NCI-H460 (cell line): Measurements from ENCODE around the gene LRRC8C. TPM values are rescaled to one million over a fixed set of nuclear protein-coding genes. Genes with fewer than 3 reads are reported as not detected.

Experiments
- DNase-seq: peaks from one replicate; pipeline ENCODE4 v3.0.0-alpha.2; 2016; ENCODE audit warnings: low read depth; ENCODE audit errors: extremely low read depth
- small RNA-seq, 2 experiments: library from RNA; depleted of rRNA; stranded (forward); fragments of <200 nt; gene quantifications; one replicate each; pipeline ENCODE3, GENCODE V24; 2014
- total RNA-seq: library from RNA; depleted of rRNA; stranded (reverse); fragments of >200 nt; shearing (Covaris generic); gene quantifications from 2 replicates; pipeline ENCODE4 v1.2.3, GENCODE V29; 2014; rRNA removed

The LRRC8C gene
- total RNA-seq, 1 experiment from 2014 or later = 2.2 TPM

DNA sequence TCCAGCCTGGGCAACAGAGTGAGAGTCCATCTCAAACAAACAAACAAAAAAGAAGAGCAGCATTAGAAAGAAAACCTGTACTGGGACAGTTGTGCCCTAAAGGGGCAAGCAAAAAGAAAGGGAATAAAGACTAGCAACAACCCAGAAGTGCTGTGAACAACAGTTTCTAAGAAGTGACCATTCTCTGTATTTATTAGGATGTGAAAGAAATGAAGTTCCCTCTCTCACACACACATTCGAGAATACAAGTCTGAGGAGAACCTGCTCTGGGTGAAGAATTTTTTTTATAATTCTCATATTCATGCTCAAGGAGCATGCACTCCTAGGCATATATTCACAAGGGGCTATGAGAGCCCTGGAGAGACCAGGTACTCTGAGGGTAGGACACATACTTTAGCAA is 128.4 kb downstream of the LRRC8C start:
- no peak for DNase-seq

DNA sequence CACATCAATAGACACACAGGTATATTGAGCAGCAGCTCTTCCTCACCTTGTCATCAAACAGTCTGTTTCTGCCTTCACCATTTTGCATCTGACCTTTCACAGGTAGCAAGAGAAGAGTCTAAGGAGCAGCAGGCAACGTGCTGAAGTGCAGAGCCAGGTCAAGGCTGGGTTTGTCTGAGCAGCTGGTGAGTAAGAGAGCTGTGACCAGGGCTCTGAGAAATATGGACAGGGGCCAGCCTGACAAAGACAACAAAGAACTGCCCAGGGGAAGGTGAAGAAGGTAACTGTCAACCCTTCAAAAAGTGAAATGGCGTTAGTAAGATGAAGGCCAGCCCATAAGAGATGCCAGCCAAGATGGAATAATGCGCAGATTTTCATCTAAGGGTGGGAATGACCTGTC is 129.0 kb downstream of the LRRC8C start:
- DNase-seq = no peak

DNA sequence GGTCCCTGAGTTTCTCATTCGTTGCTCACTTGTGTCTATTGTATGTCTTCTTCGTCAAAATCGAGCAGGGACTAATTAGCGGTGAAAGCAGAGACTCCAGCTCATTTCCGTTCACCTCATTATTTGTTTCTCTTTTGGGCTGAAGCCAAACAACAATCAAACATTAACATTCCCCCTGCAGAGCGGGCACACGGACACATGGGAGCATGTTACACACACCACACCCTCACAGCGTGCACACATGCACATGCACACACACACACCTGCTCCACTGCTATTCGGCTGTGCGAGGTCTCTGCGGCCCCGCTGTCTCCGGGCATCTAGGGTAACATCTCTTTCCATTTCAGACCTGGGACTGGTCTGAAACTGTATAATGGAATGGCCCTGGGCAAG is 129.5 kb downstream of the LRRC8C start:
- DNase-seq = no peak

DNA sequence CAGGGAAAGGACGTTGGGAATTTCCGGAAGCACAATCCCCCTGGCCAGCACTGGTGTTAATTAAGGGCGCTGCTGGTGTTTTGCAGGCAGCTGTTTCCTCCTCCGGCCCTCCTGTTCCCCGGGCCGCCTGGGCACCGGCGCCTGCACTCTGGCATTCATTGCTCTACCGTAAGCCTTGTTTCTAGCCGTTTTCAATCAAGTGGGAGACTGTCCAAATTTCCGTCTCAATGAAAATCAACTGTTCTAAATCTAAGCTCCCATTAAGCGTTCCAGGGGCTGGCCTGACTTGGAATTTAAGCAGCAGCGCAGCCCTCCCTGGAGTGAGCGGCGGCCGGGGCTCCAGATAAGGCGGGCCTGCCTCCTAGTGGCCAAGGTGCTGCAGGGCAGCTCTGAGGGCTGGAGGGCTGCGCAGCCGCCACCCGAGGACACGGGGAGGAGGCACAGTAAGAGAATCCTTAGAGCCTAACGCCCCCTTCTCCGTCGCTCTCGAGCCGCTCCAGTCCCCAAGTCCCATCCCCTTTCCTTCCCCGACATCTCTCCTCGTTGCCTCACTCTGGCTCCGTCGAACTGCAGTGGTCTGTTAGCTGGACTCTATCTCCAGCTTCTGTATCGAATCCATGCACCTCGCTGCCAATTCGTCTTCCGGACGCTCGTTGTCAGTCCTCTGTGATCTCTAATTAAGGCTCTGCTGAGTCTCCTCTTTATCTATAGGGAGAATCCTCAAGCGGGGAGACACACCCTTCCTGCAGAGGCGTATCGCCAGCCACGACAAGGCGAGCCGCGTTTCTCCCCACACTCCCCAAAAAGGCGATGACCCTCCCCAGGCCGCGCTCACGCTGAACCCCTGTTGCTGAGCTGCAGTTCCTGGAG is 130.1 kb downstream of the LRRC8C start:
- peak; percentile 57 for DNase-seq

DNA sequence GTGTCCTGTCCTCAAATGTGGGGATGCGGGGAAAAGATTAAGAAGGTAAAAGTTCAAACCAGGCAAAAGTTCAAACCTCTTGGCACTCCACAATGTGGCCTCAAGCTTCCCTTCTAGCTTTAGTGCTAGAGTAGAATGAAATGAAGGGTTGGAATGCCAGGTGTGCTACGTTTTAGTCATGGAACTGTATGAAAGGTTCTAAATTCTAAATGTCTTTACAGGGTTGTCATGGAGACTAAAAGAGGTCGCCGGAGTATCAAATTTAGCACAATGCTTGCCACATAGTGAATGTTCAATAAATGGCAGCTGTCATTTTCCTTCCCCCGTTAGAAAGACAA is 130.7 kb downstream of the LRRC8C start:
- no peak for DNase-seq

DNA sequence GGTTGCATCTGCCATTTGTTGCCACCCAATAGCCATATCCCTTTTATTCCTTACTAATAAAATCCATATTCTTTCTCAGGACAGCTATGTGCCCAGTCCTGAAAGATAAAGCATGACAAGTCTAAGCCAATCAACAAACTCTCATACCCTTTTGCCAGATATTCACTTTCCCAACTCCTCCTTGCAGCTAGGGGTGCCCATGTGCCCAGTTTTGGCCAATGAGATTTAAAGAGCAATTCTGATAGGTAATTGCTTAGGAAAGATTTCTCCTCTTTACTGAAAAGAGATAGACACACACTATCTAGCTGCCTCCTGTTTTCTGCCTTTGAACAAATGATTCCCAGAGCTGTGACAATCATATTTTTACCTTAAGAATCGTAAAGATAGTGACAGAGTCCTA is 132.9 kb downstream of the LRRC8C start:
- DNase-seq = no peak

DNA sequence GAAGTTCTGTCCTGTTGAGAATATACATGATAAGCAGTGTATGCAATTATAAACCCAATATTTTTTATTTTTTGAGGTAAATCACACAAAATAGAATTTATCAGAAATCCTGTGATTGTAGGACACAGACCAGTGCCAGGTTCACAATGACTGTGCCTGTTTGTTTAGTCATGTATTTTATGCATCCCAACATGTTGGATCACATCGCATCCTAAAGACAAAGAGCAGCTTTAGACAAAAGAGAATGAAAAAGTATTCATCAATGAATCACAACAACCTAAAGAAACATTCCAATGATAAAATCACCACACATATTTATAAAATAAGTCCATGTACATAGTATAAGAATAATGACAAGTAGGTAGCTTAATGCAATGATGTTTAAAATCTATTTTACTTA is 134.7 kb downstream of the LRRC8C start:
- DNase-seq = no peak

Small RNA genes lying within 50 kb of the gene (small RNA-seq; reads per million reads assigned to genes)
- 0 reads per million in 2 experiments for gene AC093423.1

Other genes with a start within 250 kb of the LRRC8C start
- gene LRRC8B, start 108.3 kb upstream of the LRRC8C start, total RNA-seq = 8.1 and 8.9 TPM in 2 replicates
- gene LRRC8D, start 187.9 kb downstream of the LRRC8C start, total RNA-seq = 52.5 and 59.0 TPM in 2 replicates